Natural killer cell treated with Interleukin-12 subunit alpha and Interleukin-12 subunit beta and Interleukin-15 and Interleukin-18, amount 100 ng/mL, for 72 hours (primary cell): Measurements from ENCODE around the gene SDF4. TPM values are rescaled to one million over a fixed set of nuclear protein-coding genes. Genes with fewer than 3 reads are reported as not detected.

Source experiments
- ATAC-seq, 2 donors: fragments of 150-1000 bp; cut with Tn5 transposase in 1 of 2; sonication (Bioruptor Pico), chemical (Tn5 transposase) in 1 of 2; 2 replicates each; pipeline ENCODE4 v1.10.0; 2021
- DNase-seq: peaks from one replicate; pipeline ENCODE4 v3.0.0; 2022; ENCODE audit warnings: low spot score
- H3K27ac Mint-ChIP-seq, 2 donors: 1 replicate in 1 of 2; 2 replicates in 1 of 2; pipeline ENCODE4 v1.8.0; 2022; ENCODE audit warnings: mixed read lengths in 2 of 2, mild to moderate bottlenecking in 1 of 2, moderate library complexity in 1 of 2
- H3K27me3 Mint-ChIP-seq, 2 donors: 1 replicate in 1 of 2; 2 replicates in 1 of 2; pipeline ENCODE4 v1.8.0; 2022; ENCODE audit warnings: mixed read lengths in 2 of 2
- H3K36me3 Mint-ChIP-seq: one replicate; pipeline ENCODE4 v1.8.0; 2022; ENCODE audit warnings: mixed read lengths
- H3K4me1 Mint-ChIP-seq, 2 donors: 1 replicate in 1 of 2; 2 replicates in 1 of 2; pipeline ENCODE4 v1.8.0; 2022; ENCODE audit warnings: low read depth in 2 of 2, mixed read lengths in 2 of 2, mild to moderate bottlenecking in 1 of 2
- H3K4me3 Mint-ChIP-seq: one replicate; pipeline ENCODE4 v1.8.0; 2022; ENCODE audit warnings: mixed read lengths
- H3K9me3 Mint-ChIP-seq: 2 replicates; pipeline ENCODE4 v1.8.0; 2022; ENCODE audit warnings: mixed read lengths
- total RNA-seq, 2 donors: library from RNA; stranded (reverse); gene quantifications; one replicate each; pipeline ENCODE4 v1.2.3, GENCODE V29; 2022

Gene SDF4, protein sequence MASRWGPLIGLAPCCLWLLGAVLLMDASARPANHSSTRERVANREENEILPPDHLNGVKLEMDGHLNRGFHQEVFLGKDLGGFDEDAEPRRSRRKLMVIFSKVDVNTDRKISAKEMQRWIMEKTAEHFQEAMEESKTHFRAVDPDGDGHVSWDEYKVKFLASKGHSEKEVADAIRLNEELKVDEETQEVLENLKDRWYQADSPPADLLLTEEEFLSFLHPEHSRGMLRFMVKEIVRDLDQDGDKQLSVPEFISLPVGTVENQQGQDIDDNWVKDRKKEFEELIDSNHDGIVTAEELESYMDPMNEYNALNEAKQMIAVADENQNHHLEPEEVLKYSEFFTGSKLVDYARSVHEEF
- 100 to 1,000 TPM; 243 to 251 TPM for total RNA-seq

DNA sequence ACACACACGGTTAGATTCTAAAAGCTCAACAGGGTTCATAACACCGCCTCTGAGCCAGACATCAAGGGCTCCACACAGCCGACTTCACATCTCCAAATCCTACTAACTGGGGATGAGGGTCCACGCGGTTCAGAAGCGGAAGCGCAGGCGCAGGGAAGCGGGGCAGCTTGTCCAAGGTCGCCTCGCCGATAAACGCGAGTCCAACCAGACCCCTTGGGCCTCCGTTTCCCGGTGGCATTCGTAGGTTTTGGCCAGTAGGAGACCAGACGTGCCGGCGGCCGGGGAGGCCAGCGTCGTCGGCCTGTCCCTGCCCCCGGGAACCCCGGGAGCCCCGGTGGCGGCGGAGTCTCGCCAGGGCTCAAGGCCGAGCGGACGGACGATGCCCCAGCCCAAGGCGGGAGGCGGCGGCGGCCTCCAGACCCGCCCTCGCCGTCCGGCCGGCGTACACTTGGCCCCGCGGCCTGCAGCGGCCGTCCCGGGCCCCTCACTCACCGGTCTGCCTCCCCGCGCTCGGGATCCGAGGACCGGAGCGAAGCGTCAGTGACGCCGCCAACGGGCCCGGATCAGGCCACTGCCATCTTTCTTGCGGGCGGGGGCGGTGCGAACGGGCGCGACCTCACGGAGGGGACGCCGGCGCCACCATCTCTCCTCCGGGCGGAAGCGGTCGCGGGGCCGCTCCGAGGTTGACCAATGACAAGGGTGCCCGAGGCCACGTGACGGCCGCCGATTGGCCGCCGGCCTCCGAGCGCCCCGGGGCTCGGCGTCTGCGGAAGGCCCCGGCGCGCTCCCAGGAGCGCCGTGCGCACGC is at the start of gene SDF4:
Gene SDF4, minus strand, starts transcription at position 602 of the 808 bp plus-strand sequence. CDS start 3,229 bp downstream, outside the sequence.
- ATAC-seq (peak; percentile 96 to 98), DNase-seq (peak; percentile 99)
- Mint-ChIP-seq H3K36me3 (peaks cover 18% of the 10 kb centered on the region), H3K27ac (peak within 1 kb of the TSS; percentile 90 to 95), H3K9me3 (no peaks in the 10 kb centered on the region), H3K4me3 (peak within 1 kb of the TSS; percentile 98), H3K4me1 (peaks cover 24 to 25% of the 10 kb centered on the region in 2 donors), H3K27me3 (no peaks in the 10 kb centered on the region)

DNA sequence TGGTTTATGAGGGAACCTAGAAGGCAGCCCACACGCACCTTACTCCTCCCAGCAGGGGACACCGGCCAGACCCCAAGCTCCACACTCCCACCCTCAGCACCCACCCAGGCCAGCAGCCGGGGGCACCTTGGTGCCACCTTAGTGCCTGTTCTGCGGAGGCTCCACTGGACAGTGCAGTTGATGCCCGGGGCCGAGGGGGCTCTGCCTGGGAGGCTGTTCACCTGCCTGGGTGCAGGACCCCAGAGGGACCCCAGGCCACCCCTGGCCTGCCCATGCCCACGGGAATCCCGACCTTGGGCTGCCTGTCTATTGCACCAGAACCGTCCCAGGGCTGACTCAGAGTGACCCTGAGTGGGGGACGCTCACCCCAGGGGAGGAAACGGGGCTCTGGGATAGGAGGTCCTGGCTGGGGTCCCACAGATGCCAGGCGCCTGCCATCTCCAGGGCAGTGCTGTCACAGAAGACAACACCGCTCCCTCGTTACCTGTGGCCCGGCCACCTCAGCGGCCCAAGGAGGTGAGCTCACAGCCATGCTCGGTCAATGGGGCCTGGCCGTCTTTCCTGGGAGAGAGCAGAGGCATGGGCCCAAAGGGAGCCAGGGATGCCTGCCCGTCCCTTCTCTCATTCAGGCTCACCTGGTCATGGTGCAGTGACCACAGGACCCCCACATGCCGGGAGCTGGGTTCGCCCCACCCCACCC is 49.1 kb upstream of the SDF4 start:
- Mint-ChIP-seq H3K27me3 (no peaks in the 10 kb centered on the region), H3K9me3 (no peaks in the 10 kb centered on the region), H3K27ac (no peak overlapping the region), H3K36me3 (no peaks in the 10 kb centered on the region), H3K4me3 (no peak overlapping the region), H3K4me1 (peaks cover 0 to 6% of the 10 kb centered on the region in 2 donors)
- DNase-seq = no peak
- ATAC-seq = peak in 1 of 2 donors; percentile 5

GRCh38 chr1:1279028-1279427 is 47.2 kb upstream of the SDF4 start:
- Mint-ChIP-seq H3K4me3 (no peak overlapping the region), H3K27me3 (no peaks in the 10 kb centered on the region), H3K4me1 (peaks cover 0 to 6% of the 10 kb centered on the region in 2 donors), H3K36me3 (no peaks in the 10 kb centered on the region), H3K9me3 (no peaks in the 10 kb centered on the region), H3K27ac (no peak overlapping the region)
- DNase-seq (no peak), ATAC-seq (no peak)

GRCh38 chr1:1278620-1279019 is 46.8 kb upstream of the SDF4 start:
- H3K36me3 Mint-ChIP-seq = no peaks in the 10 kb centered on the region
- no peaks in the 10 kb centered on the region for H3K27me3 Mint-ChIP-seq
- no peak for ATAC-seq
- H3K9me3 Mint-ChIP-seq = no peaks in the 10 kb centered on the region
- no peak overlapping the region for H3K27ac Mint-ChIP-seq
- DNase-seq = no peak
- peaks cover 0 to 6% of the 10 kb centered on the region in 2 donors for H3K4me1 Mint-ChIP-seq
- H3K4me3 Mint-ChIP-seq = no peak overlapping the region

DNA sequence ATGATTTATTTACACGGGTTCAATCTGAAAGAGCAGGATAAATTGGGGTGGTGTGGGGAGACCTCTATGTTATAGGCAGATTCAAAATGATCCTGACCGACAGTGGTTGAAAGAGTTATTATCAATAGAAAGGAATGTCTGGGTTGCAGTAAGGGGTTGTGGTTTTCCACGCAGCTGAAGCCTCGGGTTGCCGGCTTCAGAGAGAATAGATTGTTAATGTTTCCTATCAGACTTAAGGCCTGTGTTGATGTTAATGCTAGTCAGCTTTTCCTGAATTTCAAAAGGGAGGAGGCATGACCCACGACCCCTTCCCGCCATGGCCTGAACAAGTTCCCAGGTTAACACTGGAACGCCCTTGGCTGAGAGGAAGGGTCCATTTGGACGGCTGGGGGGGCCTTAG is 44.0 kb upstream of the SDF4 start:
- DNase-seq (no peak), ATAC-seq (no peak)
- H3K36me3 Mint-ChIP-seq = no peaks in the 10 kb centered on the region
- no peaks in the 10 kb centered on the region for H3K27me3 Mint-ChIP-seq
- no peak overlapping the region for H3K27ac Mint-ChIP-seq
- peak overlapping the region; percentile 6 for H3K4me3 Mint-ChIP-seq
- H3K4me1 Mint-ChIP-seq = peaks cover 15 to 19% of the 10 kb centered on the region in 2 donors
- no peaks in the 10 kb centered on the region for H3K9me3 Mint-ChIP-seq

GRCh38 chr1:1274931-1275431 is 43.2 kb upstream of the SDF4 start:
- ATAC-seq (no peak), DNase-seq (no peak)
- H3K9me3 Mint-ChIP-seq = no peaks in the 10 kb centered on the region
- peaks cover 24 to 28% of the 10 kb centered on the region in 2 donors for H3K4me1 Mint-ChIP-seq
- no peaks in the 10 kb centered on the region for H3K27me3 Mint-ChIP-seq
- no peak overlapping the region for H3K27ac Mint-ChIP-seq
- no peaks in the 10 kb centered on the region for H3K36me3 Mint-ChIP-seq
- peak overlapping the region; percentile 59 for H3K4me3 Mint-ChIP-seq

- DNase-seq (no peak), ATAC-seq (no peak)
- Mint-ChIP-seq H3K9me3 (no peaks in the 10 kb centered on the region), H3K4me3 (peak overlapping the region; percentile 59), H3K27me3 (no peaks in the 10 kb centered on the region), H3K27ac (no peak overlapping the region), H3K36me3 (no peaks in the 10 kb centered on the region), H3K4me1 (peaks cover 28 to 31% of the 10 kb centered on the region in 2 donors)
Observed at GRCh38 chr1:1274299-1274930, 42.6 kb upstream of the SDF4 start.

DNA sequence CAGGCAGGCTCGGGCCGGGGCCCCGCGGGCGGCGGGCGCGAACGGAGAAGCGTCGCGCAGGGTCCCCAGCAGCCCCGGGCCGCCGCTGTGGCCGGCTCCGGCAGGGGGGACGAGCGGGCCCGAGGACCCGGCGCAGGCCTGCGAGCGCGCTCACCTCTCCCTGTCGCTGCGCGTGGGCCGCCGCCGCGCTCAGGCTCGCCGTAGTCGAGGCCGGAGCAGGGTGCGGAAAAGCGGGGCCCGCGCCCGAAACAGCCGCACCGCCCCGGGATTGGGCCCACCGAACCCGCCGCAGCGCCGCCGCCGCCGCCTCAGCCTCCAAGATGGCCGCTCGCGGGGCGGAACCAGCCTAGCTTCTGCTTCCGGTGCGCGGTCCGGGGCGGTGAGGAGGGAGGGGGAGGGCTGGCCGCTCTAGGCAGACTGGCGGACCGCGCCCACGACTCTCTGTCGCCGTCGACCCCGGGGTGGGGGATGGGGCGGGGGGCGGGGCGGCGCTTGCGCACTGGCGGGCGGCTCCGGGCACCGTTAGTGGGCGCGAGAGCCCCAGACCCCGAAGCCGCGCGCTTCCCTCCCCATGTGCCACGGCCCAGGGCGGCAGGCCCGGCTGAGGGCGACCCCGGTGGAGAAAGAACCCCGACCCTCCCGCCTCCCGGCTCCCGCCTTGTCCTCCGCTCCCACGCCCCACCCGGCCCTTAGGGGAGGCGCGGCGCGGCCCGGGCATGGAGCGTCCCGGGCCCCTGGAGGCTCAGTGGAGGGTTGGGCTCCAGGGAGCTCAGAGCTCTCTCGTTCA is 41.9 kb upstream of the SDF4 start, which contains the start of gene UBE2J2:
Gene UBE2J2, minus strand, starts transcription at position 343 of the 787 bp plus-strand sequence. CDS start 5,862 bp downstream, outside the sequence.
- no peaks in the 10 kb centered on the region for H3K9me3 Mint-ChIP-seq
- DNase-seq (peak; percentile 94), ATAC-seq (peak; percentile 97 to 99)
- peak within 1 kb of the TSS; percentile 86 for H3K4me3 Mint-ChIP-seq
- no peaks in the 10 kb centered on the region for H3K36me3 Mint-ChIP-seq
- H3K27ac Mint-ChIP-seq = peak within 1 kb of the TSS; percentile 26 to 61
- no peaks in the 10 kb centered on the region for H3K27me3 Mint-ChIP-seq
- H3K4me1 Mint-ChIP-seq = peaks cover 28 to 31% of the 10 kb centered on the region in 2 donors

DNA sequence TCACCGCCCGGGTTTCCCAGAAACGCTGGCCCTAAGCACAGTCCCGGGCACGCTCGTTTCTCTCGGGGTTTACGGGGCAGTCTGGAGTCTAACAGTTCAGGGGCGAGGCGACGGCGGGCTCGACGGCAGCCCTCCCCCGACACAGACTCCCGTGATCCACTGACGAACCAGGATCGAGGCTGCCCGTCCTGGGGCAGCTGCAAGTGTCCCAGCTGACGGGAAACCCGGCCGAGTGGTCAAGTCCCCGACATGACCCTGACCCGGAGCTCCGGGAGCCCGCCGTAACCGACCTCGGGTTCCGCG is 41.4 kb upstream of the SDF4 start:
- Mint-ChIP-seq H3K27ac (peak overlapping the region; percentile 26 to 61), H3K9me3 (no peaks in the 10 kb centered on the region), H3K4me1 (peaks cover 28 to 31% of the 10 kb centered on the region in 2 donors), H3K27me3 (no peaks in the 10 kb centered on the region), H3K4me3 (peak overlapping the region; percentile 86), H3K36me3 (no peaks in the 10 kb centered on the region)
- ATAC-seq (no peak), DNase-seq (no peak)

- ATAC-seq = no peak
- peak overlapping the region; percentile 26 to 61 for H3K27ac Mint-ChIP-seq
Observed at GRCh38 chr1:1272341-1273208, 40.8 kb upstream of the SDF4 start.

DNA sequence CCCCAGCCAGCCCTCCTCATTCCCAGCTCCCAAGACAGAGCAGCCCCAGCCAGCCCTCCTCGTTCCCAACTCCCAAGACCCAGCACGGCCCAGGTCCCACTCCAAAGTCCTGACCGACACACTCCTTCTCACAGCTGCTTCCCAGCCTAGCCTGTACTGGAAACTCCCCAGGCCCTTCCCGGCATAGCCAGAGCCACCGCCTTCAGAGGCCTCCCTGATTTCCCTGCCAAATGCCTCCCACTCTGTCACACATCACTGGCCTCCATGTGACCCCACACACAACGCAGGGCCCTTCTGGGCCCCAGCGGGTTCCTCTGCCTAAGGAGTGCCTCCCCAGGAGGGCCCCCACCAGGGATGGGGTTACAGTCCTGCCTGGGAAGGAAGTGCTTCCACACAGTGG is 39.0 kb upstream of the SDF4 start:
- peak overlapping the region; percentile 86 for H3K4me3 Mint-ChIP-seq
- no peak for DNase-seq
- H3K27me3 Mint-ChIP-seq = no peaks in the 10 kb centered on the region
- H3K27ac Mint-ChIP-seq = peak overlapping the region; percentile 2 to 26
- peaks cover 30 to 31% of the 10 kb centered on the region in 2 donors for H3K4me1 Mint-ChIP-seq
- H3K9me3 Mint-ChIP-seq = no peaks in the 10 kb centered on the region
- no peaks in the 10 kb centered on the region for H3K36me3 Mint-ChIP-seq
- ATAC-seq = no peak

More at GRCh38 chr1:1272341-1273208, 40.8 kb upstream of the SDF4 start:
- Mint-ChIP-seq H3K9me3 (no peaks in the 10 kb centered on the region), H3K36me3 (no peaks in the 10 kb centered on the region), H3K4me3 (peak overlapping the region; percentile 86), H3K27me3 (no peaks in the 10 kb centered on the region), H3K4me1 (peaks cover 28 to 31% of the 10 kb centered on the region in 2 donors)
- DNase-seq = no peak

- no peak overlapping the region for H3K27ac Mint-ChIP-seq
- DNase-seq (no peak), ATAC-seq (no peak)
- no peaks in the 10 kb centered on the region for H3K27me3 Mint-ChIP-seq
- H3K9me3 Mint-ChIP-seq = no peaks in the 10 kb centered on the region
- no peak overlapping the region for H3K4me3 Mint-ChIP-seq
- peaks cover 30 to 31% of the 10 kb centered on the region in 2 donors for H3K4me1 Mint-ChIP-seq
- H3K36me3 Mint-ChIP-seq = no peaks in the 10 kb centered on the region
Observed at GRCh38 chr1:1268284-1268682, 36.5 kb upstream of the SDF4 start.
